Measurements from ENCODE around the gene TCF4. TPM values are rescaled to one million over a fixed set of nuclear protein-coding genes. Genes with fewer than 3 reads are reported as not detected.

Gene TCF4
- total and polyA plus RNA-seq, 2 donors (not counting 1 experiment from before 2014, with no cell fraction given) = 68.5 to 353 TPM

GRCh38 chr18:55592572-55592971 is 4.6 kb upstream of the TCF4 start:
- H3K36me3 ChIP-seq (replicated peaks in 1 of 2; ENCODE audit: control extremely low read depth in 1 of 2, control insufficient read depth in 1 of 2, extremely low read depth in 1 of 2, insufficient read depth in 2 of 2, low read length in 1 of 2) = no peaks in the 10 kb centered on the region
- Mint-ChIP-seq H3K27me3 (peaks cover 11% of the 10 kb centered on the region), H3K27ac (no peak overlapping the region), H3K4me1 (peaks cover 12% of the 10 kb centered on the region), H3K9me3 (ENCODE audit: insufficient read depth) (peaks cover 2% of the 10 kb centered on the region), H3K4me3 (no peak overlapping the region)
- H4K20me1 ChIP-seq (ENCODE audit: control insufficient read depth, insufficient read depth, low read length, poor library complexity, severe bottlenecking) = no peaks in the 10 kb centered on the region
- H3K79me2 ChIP-seq (ENCODE audit: control insufficient read depth, insufficient read depth, low read length) = no peaks in the 10 kb centered on the region
- peaks cover 0 to 7% (median 0%) of the 10 kb centered on the region in 3 donors for H3K9me3 ChIP-seq (ENCODE audit: control extremely low read depth in 1 of 3, control insufficient read depth in 2 of 3, insufficient read depth in 1 of 3, low read length in 2 of 3)
- no peak overlapping the region for H2AFZ ChIP-seq (ENCODE audit: insufficient read depth, low read depth, low read length, poor library complexity, severe bottlenecking)
- WGBS (ENCODE audit: insufficient coverage) = 83% methylated on average over 3 of the region's 4 CpGs
- intact Hi-C loops (cut with micrococcal nuclease) = no loop called here
- H3K9ac ChIP-seq (ENCODE audit: low read length) = no peak overlapping the region
- H3K27me3 ChIP-seq (replicated peaks in 1 of 4; ENCODE audit: control extremely low read depth in 1 of 4, control insufficient read depth in 3 of 4, insufficient read depth in 4 of 4, low read length in 3 of 4) = no peaks in the 10 kb centered on the region
- no peak overlapping the region for H3K27ac ChIP-seq (ENCODE audit: low read length in 2 of 2)
- no peak overlapping the region for H3K4me2 ChIP-seq (replicated peaks; ENCODE audit: low read depth, low read length, poor library complexity, severe bottlenecking)
- peaks cover 4 to 8% of the 10 kb centered on the region in 2 donors for H3K4me1 ChIP-seq (ENCODE audit: control insufficient read depth in 2 of 2, insufficient read depth in 2 of 2, low read length in 2 of 2)
- DNase-seq = no peak
- no peak for ATAC-seq (ENCODE audit: low read depth)
- POLR2A ChIA-PET = no interaction called here
- CTCF ChIA-PET = interaction anchor here (1.1 kb wide), 1 partner anchor 10 kb away, joined by 3 read pairs; no protein-coding TSS in a partner anchor
- H3K4me3 ChIP-seq (ENCODE audit: control extremely low read depth in 1 of 5, extremely low read depth in 1 of 5, insufficient read depth in 1 of 5, low read depth in 2 of 5, low read length in 4 of 5) = no peak overlapping the region
- TF ChIP-seq CTCF (IDR thresholded peaks at IDR 0.05) (no peak), EZH2 (IDR thresholded peaks at IDR 0.05; ENCODE audit: borderline replicate concordance, insufficient read depth, low read depth, low read length, poor library complexity, severe bottlenecking) (no peak)

DNA sequence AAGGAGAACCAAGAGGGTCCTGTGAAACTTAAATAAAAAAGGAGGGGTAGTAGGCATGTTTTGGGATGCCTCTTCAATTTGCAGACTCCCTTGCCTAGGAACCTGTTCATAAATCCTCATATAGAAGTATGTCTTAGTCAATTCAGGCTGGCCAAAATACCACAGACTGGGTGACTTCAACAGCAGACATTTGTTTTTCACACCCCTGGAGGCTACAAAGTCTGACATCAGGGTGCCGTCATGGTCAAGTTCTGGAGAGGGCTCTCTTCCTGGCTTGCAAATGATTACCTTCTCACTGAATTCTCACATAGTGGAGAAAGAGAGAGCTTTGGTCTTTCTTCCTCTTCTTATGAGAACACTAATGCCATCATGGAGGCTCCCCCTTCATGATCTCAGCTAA is 4.1 kb upstream of the TCF4 start:
- H3K9me3 ChIP-seq (ENCODE audit: control extremely low read depth in 1 of 3, control insufficient read depth in 2 of 3, insufficient read depth in 1 of 3, low read length in 2 of 3) = peaks cover 0 to 7% (median 0%) of the 10 kb centered on the region in 3 donors
- ChIA-PET POLR2A (no interaction called here), CTCF (interaction anchor here (1.1 kb wide), 1 partner anchor 10 kb away, joined by 3 read pairs; no protein-coding TSS in a partner anchor)
- H3K79me2 ChIP-seq (ENCODE audit: control insufficient read depth, insufficient read depth, low read length) = no peaks in the 10 kb centered on the region
- H3K27me3 ChIP-seq (replicated peaks in 1 of 4; ENCODE audit: control extremely low read depth in 1 of 4, control insufficient read depth in 3 of 4, insufficient read depth in 4 of 4, low read length in 3 of 4) = no peaks in the 10 kb centered on the region
- no peak overlapping the region for H3K4me3 ChIP-seq (ENCODE audit: control extremely low read depth in 1 of 5, extremely low read depth in 1 of 5, insufficient read depth in 1 of 5, low read depth in 2 of 5, low read length in 4 of 5)
- H3K4me2 ChIP-seq (replicated peaks; ENCODE audit: low read depth, low read length, poor library complexity, severe bottlenecking) = no peak overlapping the region
- H3K27ac Mint-ChIP-seq = no peak overlapping the region
- no peak for TF ChIP-seq EZH2 (IDR thresholded peaks at IDR 0.05; ENCODE audit: borderline replicate concordance, insufficient read depth, low read depth, low read length, poor library complexity, severe bottlenecking)
- no peak for TF ChIP-seq CTCF (IDR thresholded peaks at IDR 0.05)
- DNase-seq (no peak), ATAC-seq (ENCODE audit: low read depth) (no peak)
- H3K36me3 ChIP-seq (replicated peaks in 1 of 2; ENCODE audit: control extremely low read depth in 1 of 2, control insufficient read depth in 1 of 2, extremely low read depth in 1 of 2, insufficient read depth in 2 of 2, low read length in 1 of 2) = no peaks in the 10 kb centered on the region
- H3K4me1 Mint-ChIP-seq = peaks cover 16% of the 10 kb centered on the region
- no peak overlapping the region for H2AFZ ChIP-seq (ENCODE audit: insufficient read depth, low read depth, low read length, poor library complexity, severe bottlenecking)
- no peak overlapping the region for H3K27ac ChIP-seq (ENCODE audit: low read length in 2 of 2)
- intact Hi-C loops (cut with micrococcal nuclease) = no loop called here
- H3K27me3 Mint-ChIP-seq = peaks cover 14% of the 10 kb centered on the region
- H3K9me3 Mint-ChIP-seq (ENCODE audit: insufficient read depth) = peaks cover 2% of the 10 kb centered on the region
- peaks cover 4 to 8% of the 10 kb centered on the region in 2 donors for H3K4me1 ChIP-seq (ENCODE audit: control insufficient read depth in 2 of 2, insufficient read depth in 2 of 2, low read length in 2 of 2)
- no CpG with 5 or more reads among the region's 1 CpG for WGBS (ENCODE audit: insufficient coverage)
- H3K9ac ChIP-seq (ENCODE audit: low read length) = no peak overlapping the region
- H3K4me3 Mint-ChIP-seq = no peak overlapping the region
- no peaks in the 10 kb centered on the region for H4K20me1 ChIP-seq (ENCODE audit: control insufficient read depth, insufficient read depth, low read length, poor library complexity, severe bottlenecking)

Measured in B cell (primary cell).